G401.6 (cell line): ENCODE measurements around the gene DYNLT1.
A peak's percentile ranks its signal among the peaks of the same experiment; 100 is the strongest.
"Not testable (repeated sequence)": the region's sequence is repeated elsewhere in the genome, so short reads cannot be mapped to it uniquely, and the experiment has no call there.

ENCODE experiments used
- FAIRE-seq: peaks from 2 replicates; lab custom pipeline; 2012; peaks lifted over from hg19 to GRCh38; lab: Jason Lieb, UNC

The DYNLT1 gene

DNA sequence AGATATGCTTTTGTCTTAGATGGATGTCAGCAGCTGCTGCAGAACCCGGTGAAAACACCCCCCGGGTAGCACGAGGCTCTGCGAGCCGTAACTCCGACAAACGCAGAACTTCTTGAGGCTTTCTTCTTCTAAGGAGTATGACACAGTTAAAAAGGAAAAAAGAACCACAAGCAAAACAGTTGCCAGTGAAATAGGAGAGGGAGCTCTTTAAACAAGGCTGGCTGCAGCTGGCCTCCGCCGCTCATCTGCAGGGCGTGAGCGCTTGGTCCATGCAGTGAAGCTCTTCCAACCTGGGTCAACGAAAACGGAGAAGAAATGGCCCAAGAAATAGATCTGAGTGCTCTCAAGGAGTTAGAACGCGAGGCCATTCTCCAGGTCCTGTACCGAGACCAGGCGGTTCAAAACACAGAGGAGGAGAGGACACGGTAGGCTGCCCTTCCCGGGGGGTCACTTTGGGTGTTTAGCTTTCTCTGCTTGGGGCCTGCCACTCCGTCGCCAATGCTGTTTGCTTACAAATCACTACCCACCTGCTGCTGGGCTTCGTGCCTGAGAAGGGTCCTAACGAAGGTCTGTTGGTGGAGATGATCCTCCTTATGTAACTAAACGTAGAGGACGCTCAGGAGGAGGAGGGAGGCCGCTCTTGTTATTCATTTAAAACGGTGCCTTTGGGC, 18.5 kb upstream of the DYNLT1 start:
- no peak for FAIRE-seq

DNA sequence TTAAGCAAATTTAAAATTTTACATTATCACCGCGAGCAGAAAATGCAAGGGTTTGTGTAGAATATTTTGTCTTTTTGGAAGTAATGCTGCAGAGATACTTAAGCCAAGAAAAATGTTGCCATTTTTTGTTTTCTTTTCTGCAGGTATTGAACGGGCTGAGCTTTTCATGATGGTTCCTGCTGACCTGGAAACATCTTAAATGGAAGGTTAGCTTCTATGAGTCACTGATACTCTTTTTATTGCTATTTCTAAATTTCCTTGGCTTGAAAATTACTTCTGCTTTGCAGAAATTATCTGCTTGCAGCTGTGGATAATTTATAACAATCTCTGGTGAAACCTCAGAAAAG, 18.0 kb upstream of the DYNLT1 start:
- no peak for FAIRE-seq

DNA sequence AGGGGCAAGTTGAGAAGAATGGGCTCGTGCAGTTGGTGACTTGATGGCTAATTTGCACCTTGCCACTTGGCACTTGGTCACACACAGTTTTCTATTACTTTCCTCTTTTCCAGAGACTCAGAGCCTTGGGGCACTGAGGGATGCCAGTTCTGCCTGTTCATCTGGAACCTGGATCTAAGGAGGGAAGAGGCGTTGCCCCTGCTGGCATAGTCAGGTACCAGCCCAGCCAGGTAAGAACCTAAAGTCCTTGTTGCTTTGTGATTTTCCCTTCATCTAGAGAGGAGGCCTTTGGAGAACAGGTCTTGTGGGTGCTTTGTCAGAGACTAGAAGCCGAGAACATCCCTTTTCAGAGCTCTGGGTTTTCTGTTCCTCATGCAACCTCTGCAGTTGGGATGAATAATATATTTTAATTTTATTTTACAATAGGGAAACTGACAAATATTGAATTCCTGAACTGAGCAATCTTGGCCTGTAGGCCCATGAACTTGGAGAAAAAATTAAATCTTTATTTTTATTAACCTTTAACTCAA, 16.7 kb upstream of the DYNLT1 start:
- FAIRE-seq, result no peak

DNA sequence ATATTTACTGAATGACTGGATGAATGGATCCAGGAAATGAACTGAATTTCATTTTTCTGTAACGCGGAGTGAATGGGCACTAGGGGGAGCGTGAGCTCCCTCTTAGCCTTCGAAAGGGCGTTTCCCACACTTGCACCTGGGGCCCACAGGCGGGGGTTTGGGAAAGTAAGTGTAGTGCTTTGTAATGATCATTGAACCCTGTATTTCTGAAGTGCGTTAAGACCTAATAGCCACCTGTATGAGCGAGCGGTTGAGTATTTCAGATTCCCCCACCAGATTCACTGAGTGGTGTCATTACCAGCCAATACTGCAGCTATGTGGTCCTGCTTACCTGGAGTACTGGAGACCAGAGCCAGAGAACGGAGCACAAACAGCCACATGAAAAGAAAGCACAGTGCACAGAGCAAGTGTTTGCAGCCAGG, 15.8 kb upstream of the DYNLT1 start:
- peak; percentile 28 for FAIRE-seq

DNA sequence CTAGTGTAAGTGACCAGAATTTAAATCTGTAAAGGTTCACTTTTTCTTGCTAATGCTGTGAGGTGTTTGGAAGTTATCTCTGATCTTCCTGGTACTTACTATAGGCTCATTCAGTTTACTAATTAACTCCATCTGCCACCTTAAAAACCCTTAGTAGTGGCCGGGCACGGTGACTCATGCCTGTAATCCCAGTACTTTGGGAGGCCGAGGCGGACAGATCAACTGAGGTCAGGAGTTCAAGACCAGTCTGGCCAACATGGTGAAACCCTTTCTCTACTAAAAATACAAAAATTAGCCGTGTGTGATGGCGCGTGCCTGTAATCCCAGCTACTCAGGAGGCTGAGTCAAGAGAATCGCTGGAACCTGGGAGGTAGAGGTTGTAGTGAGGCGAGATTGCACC, 12.4 kb upstream of the DYNLT1 start:
- not testable (repeated sequence) for FAIRE-seq

DNA sequence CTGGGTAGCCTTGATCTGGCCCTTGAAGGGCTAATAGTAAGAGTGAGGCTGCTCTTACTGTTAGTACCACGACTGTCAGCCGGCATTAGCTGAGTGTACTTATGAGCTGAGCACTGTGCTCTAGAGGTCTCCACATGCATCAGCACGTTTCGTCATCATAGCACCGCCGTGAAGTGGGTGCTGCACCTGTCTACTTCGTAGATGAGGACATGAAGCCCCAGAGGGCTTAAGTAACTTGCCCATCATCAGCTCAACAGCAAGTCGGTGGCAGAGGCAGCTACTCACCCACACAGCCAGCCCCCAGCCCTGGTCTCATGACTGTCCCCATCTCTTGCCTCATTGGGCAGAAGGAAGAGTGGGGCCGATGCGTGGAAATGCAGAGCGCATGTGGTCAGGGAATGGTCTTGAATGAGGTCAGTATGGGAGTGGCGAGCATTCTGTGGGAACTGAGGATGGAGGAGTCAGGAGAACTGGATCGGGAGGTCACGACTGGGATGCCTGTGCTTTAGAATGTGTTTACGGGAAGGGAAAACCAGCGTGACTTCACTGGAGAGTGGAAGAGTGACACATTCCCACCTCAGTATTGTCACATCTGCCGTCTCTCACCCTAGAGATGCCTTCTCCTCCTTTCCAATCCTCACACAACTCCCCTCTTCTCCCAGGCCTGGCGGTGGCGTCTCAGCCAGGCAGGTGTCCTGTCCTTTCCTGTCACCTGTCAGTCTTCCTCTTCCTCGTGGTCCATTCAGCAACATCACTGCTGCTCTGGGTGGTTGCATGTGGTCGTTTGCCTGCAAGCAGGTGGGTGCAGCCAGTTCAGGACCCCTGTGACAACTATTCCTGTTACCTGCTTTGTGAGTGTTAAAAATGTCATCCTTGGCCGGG, 11.3 kb upstream of the DYNLT1 start:
- no peak for FAIRE-seq

DNA sequence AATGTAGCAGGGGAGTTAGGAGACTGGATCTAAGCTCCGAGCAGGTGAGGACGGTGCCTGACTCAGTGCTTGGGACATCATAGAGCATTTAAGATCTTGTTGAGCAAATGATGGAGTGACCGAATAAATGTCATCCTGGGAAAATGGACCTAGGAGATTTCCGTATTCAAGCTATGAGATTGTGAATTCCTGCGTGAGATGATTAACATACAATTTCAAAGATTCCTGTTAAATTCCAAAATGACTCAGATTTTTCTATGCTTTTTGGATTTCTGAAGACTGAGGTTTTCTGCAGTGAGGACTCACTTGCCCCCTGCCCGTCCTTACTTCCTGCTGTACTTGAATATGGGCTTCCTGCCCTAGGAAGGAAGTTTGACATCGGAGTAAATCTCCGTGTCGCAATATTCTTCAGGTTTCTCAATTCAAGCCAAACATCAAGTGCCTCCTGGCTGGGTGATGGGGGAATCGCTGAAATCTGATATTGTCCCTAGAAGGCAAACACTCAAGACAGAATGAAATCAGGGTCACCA, 10.5 kb upstream of the DYNLT1 start:
- FAIRE-seq, result no peak

DNA sequence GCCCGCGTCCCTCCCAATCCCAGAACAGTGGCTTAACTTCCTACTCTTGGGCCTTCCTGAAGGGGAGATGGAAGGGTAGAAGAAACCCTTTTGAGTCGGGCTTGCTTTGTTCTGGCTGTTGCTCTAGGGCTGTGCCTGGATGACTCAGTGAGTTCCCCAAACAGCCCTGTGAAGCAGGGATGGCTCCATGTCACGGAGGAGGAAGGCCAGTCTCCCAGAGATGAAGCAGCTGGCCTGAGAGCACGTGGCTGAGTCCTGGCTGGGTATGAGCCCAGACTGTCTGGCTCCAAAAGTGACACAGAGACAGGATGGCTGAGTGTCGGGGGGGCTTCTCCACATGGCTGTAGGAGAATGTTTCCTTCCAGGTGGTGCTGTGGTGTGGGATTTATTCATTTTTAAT, 10.0 kb upstream of the DYNLT1 start:
- no peak for FAIRE-seq

DNA sequence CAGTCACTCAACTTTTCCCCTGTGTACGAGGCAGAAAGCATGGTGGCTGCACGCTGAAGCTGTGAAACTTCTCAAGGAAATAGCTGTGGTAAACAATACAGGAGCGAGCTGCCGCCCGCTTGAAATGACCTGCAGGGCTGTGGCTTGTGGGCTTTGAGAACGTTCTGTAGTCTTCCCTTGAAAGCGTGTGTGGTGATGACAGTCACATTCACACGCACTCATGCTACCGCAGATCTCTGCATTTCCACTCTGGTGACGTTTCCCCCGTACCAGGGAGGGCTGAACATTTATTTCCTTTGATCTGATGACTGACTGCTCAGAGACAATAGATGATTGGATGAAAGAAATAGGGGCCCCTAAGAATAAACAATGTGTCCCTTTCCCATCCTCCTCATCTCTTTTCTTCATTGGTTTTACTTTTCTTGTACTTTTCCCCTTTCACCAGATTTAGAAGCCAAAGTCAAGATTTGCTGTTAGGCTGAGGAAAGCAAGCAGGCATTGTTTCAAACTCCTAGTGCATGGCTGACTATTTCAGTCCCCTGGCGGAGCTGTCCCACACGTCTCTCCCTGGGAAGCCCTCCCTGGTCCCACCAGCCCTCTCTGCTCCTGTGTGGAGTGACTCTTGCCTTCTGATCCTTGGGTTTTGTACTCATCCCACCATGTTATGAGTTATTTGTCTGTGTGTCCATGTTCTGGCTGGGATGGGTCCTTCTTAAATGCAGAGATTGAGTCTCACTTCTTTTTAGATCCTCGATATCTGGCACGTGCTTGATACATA, 9.2 kb upstream of the DYNLT1 start:
- no peak for FAIRE-seq

DNA sequence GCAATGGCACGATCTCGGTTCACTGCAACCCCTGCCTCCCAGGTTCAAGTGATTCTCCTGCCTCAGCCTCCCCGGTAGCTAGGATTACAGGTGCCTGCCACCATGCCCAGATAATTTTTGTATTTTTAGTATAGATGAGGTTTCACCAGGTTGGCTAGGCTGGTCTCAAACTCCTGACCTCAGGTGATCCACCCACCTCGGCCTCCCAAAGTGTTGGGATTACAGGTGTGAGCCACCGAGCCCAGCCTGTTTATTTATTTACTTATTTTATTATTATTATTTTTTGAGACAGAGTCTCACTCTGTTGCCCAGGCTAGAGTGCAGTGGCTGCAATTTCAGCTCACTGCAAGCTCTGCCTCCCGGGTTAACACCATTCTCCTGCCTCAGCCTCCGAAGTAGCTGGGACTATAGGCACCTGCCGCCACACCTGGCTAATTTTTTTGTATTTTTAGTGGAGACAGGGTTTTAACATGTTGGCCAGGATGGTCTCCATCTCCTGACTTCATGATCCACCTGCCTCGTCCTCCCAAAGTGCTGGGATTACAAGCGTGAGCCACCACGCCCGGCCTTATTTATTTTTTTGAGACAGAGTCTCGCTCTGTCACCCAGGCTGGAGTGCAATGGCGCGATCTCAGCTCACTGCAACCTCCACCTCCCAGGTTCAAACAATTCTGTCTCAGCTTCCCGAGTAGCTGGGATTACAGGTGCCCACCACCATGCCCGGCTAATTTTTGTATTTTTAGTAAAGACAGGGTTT, 7.6 kb upstream of the DYNLT1 start:
- not testable (repeated sequence) for FAIRE-seq

DNA sequence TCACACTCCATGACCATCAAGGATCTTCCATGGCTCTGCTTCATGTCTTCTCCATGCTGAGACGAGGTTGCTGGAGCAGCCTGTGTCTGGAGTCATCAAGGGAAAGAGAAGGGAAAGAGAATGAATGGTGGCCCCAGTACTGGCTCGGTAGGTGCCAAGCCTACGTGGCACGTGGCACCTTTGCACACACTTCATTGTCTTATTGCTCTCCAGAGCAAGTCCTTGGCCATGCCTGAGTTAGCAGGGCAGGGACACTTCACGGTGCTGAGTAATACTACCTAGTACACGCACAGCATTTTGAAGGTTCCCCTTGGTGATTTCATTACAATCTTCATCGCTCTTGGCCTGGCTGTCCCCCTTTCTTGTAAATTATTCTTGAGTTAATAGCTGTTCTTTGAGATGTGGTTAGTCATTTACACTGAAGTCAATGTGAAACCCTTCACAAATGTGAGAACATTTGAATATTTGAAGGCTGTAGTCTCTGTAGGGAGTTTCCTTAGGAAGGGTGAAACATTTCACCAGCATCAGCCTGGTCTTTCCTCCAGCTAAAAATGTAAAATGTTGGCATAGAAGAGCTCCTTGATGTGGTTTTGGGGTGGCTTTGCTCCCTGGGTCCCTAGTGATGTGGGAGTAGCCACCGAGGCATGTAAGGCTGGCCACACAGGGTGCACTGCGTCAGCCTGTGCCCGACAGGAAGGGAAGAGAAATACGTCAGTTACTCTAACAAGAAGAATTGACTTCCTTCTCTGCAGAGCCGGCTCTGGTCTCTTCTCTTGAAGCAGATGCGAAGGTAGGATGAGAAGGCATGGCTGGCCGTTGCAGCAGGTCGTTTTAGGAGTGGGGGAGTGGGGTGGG, 5.0 kb upstream of the DYNLT1 start, which contains the start of gene SYTL3:
SYTL3 (plus strand) TSS at position 766 of the 855 bp plus-strand sequence. CDS start 13,215 bp downstream, outside the sequence.
- FAIRE-seq, result no peak

DNA sequence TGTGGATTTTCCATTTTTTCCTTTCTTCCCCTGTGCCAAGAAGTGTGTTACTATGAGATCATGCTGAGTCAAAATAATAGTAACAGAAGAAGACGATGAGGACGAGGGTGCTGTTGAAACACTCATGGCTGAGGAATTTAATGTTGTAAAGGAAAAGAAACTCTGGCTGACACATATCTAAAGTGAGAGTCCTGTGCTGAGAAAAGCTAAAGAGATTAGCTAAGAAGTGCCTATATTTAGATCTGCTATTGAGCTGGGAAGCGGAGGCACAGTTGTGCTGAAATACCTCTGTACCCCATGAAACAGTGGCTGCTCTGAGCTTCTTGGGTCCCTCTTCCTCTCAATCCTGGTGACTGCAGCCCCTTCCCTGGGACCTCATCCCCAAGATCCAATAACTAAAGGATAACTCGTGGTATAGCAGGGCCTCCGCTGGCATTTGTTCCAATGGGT, 4.2 kb upstream of the DYNLT1 start:
- no peak for FAIRE-seq

DNA sequence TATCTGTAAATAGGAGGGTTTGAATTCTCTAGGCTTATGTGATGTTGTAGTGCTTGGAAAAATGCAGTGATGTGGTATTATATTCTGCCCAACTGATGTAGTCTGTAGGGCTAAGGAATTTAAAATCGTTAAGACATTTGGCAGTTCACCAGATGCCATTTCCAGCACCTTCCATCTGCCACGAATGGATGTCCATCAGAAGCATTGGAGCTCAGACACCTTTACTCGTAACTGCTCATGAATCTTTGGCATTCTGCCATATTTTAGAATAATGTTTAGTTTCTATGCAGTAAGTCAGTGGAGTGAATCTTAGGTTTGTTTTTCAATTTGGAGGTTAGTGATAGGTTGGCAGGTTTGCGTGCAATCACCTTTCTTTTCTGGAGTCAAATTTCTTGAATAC, 3.0 kb upstream of the DYNLT1 start:
- FAIRE-seq, result no peak

DNA sequence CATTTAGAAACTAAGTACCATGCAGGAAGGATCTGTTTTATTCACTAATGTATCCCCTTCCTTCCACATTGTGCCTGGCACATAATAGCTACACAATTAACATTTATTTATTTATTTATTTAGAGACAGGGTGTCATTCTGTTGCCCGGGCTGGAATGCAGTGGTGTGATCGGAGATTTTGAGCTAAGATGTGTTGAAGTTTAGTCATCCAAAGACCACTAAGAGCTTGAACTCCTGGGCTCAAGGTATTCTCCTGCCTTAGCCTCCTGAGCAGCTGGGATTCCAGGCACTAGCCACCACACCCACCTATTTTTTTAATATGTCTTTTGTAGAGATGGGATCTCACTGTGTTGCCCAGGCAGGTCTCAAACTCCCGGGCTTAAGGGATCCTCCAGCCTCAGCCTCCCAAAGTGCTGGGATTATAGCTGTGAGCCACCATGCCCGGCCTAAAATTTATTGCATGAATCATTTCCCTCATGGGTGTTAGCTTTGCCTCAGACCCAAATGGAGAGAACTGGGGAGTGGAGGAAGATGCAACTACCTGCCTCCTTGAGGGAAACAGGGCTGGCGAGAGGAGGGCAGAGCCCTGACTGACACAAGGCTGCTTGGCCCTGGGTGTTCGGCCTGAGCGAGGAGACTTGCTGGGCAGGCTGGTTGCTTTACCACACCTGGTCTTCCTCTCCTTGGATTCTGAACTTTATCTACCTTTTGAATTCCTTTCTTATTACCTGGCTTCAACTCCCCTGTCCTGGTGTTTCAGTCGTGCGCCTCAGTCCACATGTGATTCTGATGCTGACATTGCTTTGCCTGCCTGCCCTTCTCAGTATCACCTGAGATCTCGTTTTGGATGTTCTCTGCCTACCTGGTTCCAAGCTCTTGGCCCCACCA, 1.7 kb upstream of the DYNLT1 start:
- FAIRE-seq, result no peak

DNA sequence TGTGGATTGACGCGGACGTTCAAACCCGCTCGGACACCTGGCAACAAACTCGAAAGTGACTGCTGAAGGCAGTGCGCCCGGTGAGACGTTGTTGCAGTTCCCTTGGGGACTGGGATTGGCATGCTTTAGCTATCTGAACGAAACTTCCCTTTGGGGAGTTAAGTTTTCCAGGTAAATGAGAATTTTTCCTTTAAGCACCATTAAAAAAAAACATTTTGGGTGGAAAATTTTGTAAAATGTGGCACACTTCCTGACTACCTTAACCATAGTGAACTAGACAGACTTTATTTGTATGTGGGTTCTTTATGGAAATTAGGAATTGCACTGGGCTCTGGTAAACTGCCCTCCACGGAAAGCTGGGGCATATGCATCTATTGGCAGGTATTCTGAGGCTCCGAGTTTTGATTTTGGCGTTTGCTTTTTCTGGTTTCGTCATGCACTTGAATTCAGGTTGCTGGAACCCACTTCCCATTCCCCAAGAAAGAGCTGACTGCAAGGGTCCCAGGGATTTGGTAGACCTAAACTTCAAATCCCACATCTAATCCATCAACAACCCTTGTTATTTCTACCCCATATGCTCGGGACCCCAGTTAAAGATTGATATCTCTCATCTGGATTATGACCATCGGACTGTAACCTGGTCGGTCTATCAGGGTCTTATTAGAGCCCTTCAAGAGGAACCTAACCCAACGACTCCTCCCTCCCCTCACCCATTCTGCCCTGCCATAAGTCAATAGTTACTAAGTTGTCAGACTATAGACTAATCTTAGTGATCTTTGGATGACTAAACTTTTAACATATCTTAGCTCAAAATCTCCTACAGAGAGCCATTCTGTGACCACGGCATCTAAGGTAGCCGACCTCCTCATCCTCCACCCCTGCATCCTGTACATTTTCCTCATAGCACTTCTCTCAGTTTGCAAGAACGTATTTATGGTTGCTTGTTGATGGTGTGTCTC, 800 bp upstream of the DYNLT1 start:
- no peak for FAIRE-seq

DNA sequence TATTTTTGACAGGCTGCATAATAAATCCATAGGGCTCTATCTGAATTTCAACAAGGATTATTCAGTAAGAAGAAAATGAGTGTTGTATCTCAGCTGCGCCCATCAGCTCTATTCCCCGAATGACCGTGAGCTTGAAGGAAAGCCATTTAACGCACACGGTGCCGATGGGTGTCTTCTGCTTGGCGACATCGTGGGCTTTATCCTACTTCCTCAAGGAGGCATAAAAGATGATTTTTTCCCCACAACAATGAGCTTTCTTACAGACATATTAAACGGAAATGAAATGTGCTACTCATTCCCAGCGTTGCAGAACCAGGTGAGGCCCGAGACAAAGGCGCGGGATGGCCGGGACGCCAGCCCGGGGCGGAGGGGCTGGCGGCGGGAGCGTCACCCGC, 710 bp downstream of the DYNLT1 start:
- FAIRE-seq, result no peak

DNA sequence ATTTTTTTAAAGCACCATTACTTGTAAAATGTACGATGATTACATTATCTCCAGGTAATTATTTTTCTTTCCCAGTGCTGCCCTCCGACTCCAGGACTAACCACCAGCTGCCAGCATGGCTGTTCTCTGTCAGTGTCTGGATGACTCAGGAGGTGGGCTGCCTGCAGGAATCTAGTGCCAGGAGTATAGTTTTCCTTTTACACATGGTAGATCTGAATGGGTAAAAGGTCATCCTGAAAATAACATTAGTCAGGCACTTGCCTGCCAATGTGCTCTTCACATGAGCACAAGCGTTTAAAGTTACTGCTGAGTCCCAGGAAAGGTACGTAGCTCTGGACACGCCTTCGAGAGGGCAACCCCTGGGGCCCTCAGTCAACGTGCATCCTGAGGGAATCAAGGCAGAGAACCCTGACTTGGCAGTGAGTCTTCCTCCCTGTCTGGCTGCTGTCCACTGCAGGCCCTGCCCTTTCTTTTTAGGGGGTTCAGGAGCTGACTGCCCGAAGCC, 2.4 kb downstream of the DYNLT1 start:
- no peak for FAIRE-seq

DNA sequence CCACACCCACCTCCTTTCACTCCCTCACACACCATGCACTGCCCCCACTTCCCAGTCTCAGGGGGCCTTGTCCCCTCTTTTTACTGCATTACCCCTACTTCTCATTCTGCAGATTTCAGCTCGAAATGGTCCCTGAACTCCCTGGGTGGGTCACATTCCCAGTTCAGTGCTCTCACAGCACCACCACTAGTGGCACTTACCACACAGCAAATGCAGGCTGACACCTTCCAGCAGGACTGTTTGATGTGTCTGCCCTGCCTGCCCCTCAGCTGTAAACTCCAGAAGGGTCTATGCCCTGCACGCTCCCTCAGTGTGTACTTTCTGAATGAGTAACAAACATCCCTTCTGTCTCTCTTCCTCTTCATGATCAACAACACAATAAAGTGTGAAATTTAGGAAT, 4.0 kb downstream of the DYNLT1 start:
- no peak for FAIRE-seq
